Stomach (tissue), 19 donors: Measurements from ENCODE around the gene PCDHGA8. TPM values are rescaled to one million over a fixed set of nuclear protein-coding genes. Genes with fewer than 3 reads are reported as not detected.
A peak's percentile ranks its signal among the peaks of the same experiment; 100 is the strongest.

Source experiments
- DNase-seq, 2 donors: peaks; one replicate each; pipeline versions ENCODE4 v3.0.0 to v3.0.0-alpha.2; 2013 to 2019
- H3K27ac ChIP-seq, 5 donors: fragments of 200-600 bp in 4 of 5; sonication (generic) in 4 of 5; one replicate each; pipeline ENCODE4 v1.5.1; 2013 to 2019; ENCODE audit warnings: mild to moderate bottlenecking in 1 of 5, moderate library complexity in 1 of 5
- H3K27me3 ChIP-seq, 3 donors: fragments of 200-600 bp; sonication (generic); one replicate each; pipeline ENCODE4 v1.5.1; 2017 to 2019; ENCODE audit warnings: mixed run types in 1 of 3
- H3K36me3 ChIP-seq, 4 donors: fragments of 200-600 bp; sonication (generic); 1 replicate in 3 of 4; 2 replicates in 1 of 4; pipeline ENCODE4 v1.5.1; 2016 to 2019
- H3K4me1 ChIP-seq, 4 donors: fragments of 200-600 bp; sonication (generic); one replicate each; pipeline ENCODE4 v1.5.1; 2016 to 2019
- H3K4me3 ChIP-seq, 4 donors: fragments of 200-600 bp; sonication (generic) in 3 of 4; one replicate each; pipeline ENCODE4 v1.5.1; 2016 to 2019; ENCODE audit warnings: mild to moderate bottlenecking in 1 of 4
- H3K9me3 ChIP-seq, 4 donors: fragments of 200-600 bp; sonication (generic); one replicate each; pipeline ENCODE4 v1.5.1; 2016 to 2019
- EP300 ChIP-seq: sonication (generic); formaldehyde crosslinking; IDR thresholded peaks from one replicate; pipeline ENCODE4 v1.6.1; 2017; ENCODE audit warnings: antibody characterized with exemption
- POLR2A ChIP-seq, 4 donors: fragments of 450-650 bp; IDR thresholded peaks; one replicate each; pipeline ENCODE4 v1.6.1; 2016; ENCODE audit warnings: antibody characterized with exemption in 4 of 4, control low read depth in 2 of 4, mild to moderate bottlenecking in 1 of 4, moderate library complexity in 1 of 4
- POLR2AphosphoS5 ChIP-seq, 3 donors: sonication (generic); formaldehyde crosslinking; IDR thresholded peaks; one replicate each; pipeline ENCODE4 v1.6.1; 2016; ENCODE audit warnings: antibody characterized with exemption in 3 of 3
- WGBS, 5 donors: extraction: QIAGEN DNeasy Blood & Tissue Kit in 3 of 5; methylation state at CpG; one replicate each; pipeline versions ENCODE4 v1.1.5 to v1.1.7; 2013 to 2018; 5-methylcytosine and 5-hydroxymethylcytosine counted together
- intact Hi-C: fragments of 100-400 bp; cut with DNase I; formaldehyde crosslinking; loops from one replicate; pipeline ENCODE4 v1.15.1; 2023; ENCODE audit warnings: low total_unique reads
- long read RNA-seq, 10 donors: transcript quantifications; one replicate each; lab custom pipeline, GENCODE V29; 2026
- polyA plus RNA-seq, 3 donors: library from polyadenylated mRNA; stranded (reverse); fragments of 200-250 nt; gene quantifications; one replicate each; pipeline ENCODE4 v1.2.3, GENCODE V29; 2013
- total RNA-seq, 5 donors: library from RNA; depleted of rRNA; stranded (reverse); fragments of >200 nt; gene quantifications; one replicate each; pipeline versions ENCODE4 v1.1.0 to v1.2.3, GENCODE V29; 2014 to 2016
- TF ChIP-seq, protein P1 (sequence below), 7 experiments: fragments of 450-650 bp in 4 of 7; fragments of 200-600 bp in 3 of 7; sonication (generic) in 3 of 7; IDR thresholded peaks; one replicate each; pipeline ENCODE4 v1.5.1; 2016 to 2019; ENCODE audit warnings: antibody characterized with exemption in 7 of 7, control low read depth in 2 of 7, mild to moderate bottlenecking in 1 of 7
- donor health status: healthy with polysubstance abuse.
- donor health status: Bipolar disorder and iron deficiency.
- donor health status: healthy.

Gene PCDHGA8
- 10 to 100 TPM in 1 of 5 donors, 1 to 10 TPM in 2, under 1 TPM in 2; under 0.01 to 12.5 (median 1.2) TPM for total RNA-seq
- under 1 TPM in 2 of 3 donors, not detected in 1; 0.06 to 0.08 TPM for polyA plus RNA-seq
- long read RNA-seq, donor 1, full-length matches to known transcripts: 1 of 1 reads
- long read RNA-seq, donor 1, partial matches to known transcripts: 0 of 1 reads
- long read RNA-seq, donor 1, other reads (novel, unspliced or antisense): 0 of 1 reads
- long read RNA-seq, donor 2, full-length matches to known transcripts: 2 of 2 reads
- long read RNA-seq, donor 2, partial matches to known transcripts: 0 of 2 reads
- long read RNA-seq, donor 2, other reads (novel, unspliced or antisense): 0 of 2 reads
- long read RNA-seq, donor 3: 0 reads
- long read RNA-seq, donor 4: 0 reads
- long read RNA-seq, donor 5, full-length matches to known transcripts: 1 of 1 reads
- long read RNA-seq, donor 5, partial matches to known transcripts: 0 of 1 reads
- long read RNA-seq, donor 5, other reads (novel, unspliced or antisense): 0 of 1 reads
- long read RNA-seq, donor 6, full-length matches to known transcripts: 2 of 2 reads
- long read RNA-seq, donor 6, partial matches to known transcripts: 0 of 2 reads
- long read RNA-seq, donor 6, other reads (novel, unspliced or antisense): 0 of 2 reads
- long read RNA-seq, donor 7, full-length matches to known transcripts: 2 of 2 reads
- long read RNA-seq, donor 7, partial matches to known transcripts: 0 of 2 reads
- long read RNA-seq, donor 7, other reads (novel, unspliced or antisense): 0 of 2 reads
- long read RNA-seq, donor 8, full-length matches to known transcripts: 1 of 1 reads
- long read RNA-seq, donor 8, partial matches to known transcripts: 0 of 1 reads
- long read RNA-seq, donor 8, other reads (novel, unspliced or antisense): 0 of 1 reads
- long read RNA-seq, donor 9: 0 reads
- long read RNA-seq, donor 10: 0 reads

DNA sequence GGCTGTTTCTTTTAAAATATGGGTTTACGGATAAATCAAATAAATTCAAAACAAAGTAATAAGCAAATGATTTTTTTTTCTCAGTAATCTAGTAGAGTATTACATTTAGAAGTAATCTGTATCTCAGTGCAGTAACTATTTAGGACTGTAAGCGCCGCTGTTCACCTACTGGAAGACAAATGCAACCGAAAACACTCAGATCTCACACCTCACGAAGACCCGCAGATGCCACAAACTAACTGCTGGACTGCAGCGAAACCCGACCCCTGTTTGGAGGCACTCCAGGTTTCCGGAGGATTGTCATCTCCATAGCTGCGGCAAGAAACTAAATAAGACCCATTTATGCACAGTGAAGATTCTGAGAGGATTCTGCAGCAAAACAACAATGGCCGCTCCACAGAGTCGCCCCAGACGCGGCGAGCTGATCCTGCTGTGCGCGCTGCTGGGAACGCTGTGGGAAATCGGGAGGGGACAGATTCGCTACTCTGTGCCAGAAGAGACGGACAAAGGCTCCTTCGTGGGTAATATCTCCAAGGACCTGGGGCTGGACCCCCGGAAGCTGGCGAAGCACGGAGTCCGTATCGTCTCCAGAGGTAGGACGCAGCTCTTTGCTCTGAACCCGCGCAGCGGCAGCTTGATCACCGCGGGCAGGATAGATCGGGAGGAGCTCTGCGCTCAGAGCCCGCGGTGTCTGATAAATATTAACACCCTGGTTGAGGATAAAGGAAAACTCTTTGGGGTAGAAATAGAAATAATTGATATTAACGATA lies at the start of gene PCDHGA8:
Gene PCDHGA8, plus strand, starts transcription at position 205 of the 770 bp plus-strand sequence. Its CDS starts 181 bp downstream, at position 386.
- H3K27me3 ChIP-seq: peaks cover 0 to 80% (median 5%) of the 10 kb centered on the region in 3 donors
- intact Hi-C loops: no loop called here
- H3K36me3 ChIP-seq: peaks cover 0 to 16% (median 0%) of the 10 kb centered on the region in 4 donors
- no peaks in the 10 kb centered on the region for H3K4me1 ChIP-seq
- no peak for DNase-seq
- no peak within 1 kb of the TSS for H3K27ac ChIP-seq
- WGBS, 5 donors: 21 to 34% (median 28%) methylated on average over 35 to 38 of the region's 38 CpGs
- TF ChIP-seq POLR2A (IDR thresholded peaks at IDR 0.05): no peak
- H3K9me3 ChIP-seq: peaks cover 50 to 98% (median 90%) of the 10 kb centered on the region in 4 donors
- H3K4me3 ChIP-seq: no peak within 1 kb of the TSS

DNA sequence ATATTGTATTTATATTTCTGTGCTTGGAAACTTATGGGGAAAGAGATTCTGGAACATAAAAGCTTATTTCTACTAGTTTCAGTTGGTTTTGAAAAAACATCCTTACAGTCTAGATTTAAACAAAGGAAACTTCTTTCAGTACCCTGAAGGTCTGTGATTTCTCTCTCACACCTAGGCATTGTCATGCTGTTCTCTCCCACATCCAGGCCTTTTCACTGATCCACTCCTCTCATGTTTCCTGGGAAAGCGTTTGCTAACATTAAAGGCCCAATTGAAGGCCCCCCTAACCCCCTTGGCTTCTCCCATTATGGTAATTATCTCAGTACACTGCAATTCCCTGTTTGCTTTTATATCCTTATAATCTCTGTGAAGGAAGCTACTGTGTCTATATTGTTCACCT lies 49.7 kb upstream of the PCDHGA8 start:
- 5 to 26% (median 17%) methylated on average over 1 of the region's 1 CpG for WGBS, 5 donors
- H3K4me1 ChIP-seq: no peaks in the 10 kb centered on the region
- TF ChIP-seq EP300 (no peak), POLR2A (IDR thresholded peaks at IDR 0.05) (no peak), POLR2AphosphoS5 (IDR thresholded peaks at IDR 0.05) (no peak)
- TF ChIP-seq, protein P1, sequence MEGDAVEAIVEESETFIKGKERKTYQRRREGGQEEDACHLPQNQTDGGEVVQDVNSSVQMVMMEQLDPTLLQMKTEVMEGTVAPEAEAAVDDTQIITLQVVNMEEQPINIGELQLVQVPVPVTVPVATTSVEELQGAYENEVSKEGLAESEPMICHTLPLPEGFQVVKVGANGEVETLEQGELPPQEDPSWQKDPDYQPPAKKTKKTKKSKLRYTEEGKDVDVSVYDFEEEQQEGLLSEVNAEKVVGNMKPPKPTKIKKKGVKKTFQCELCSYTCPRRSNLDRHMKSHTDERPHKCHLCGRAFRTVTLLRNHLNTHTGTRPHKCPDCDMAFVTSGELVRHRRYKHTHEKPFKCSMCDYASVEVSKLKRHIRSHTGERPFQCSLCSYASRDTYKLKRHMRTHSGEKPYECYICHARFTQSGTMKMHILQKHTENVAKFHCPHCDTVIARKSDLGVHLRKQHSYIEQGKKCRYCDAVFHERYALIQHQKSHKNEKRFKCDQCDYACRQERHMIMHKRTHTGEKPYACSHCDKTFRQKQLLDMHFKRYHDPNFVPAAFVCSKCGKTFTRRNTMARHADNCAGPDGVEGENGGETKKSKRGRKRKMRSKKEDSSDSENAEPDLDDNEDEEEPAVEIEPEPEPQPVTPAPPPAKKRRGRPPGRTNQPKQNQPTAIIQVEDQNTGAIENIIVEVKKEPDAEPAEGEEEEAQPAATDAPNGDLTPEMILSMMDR (IDR thresholded peaks at IDR 0.05): no peak
- no peak overlapping the region for H3K27ac ChIP-seq
- intact Hi-C loops: no loop called here
- H3K9me3 ChIP-seq: peaks cover 46 to 100% (median 98%) of the 10 kb centered on the region in 4 donors
- no peak overlapping the region for H3K4me3 ChIP-seq
- DNase-seq: no peak
- peaks cover 0 to 65% (median 18%) of the 10 kb centered on the region in 3 donors for H3K27me3 ChIP-seq
- peaks cover 0 to 8% (median 0%) of the 10 kb centered on the region in 4 donors for H3K36me3 ChIP-seq

DNA sequence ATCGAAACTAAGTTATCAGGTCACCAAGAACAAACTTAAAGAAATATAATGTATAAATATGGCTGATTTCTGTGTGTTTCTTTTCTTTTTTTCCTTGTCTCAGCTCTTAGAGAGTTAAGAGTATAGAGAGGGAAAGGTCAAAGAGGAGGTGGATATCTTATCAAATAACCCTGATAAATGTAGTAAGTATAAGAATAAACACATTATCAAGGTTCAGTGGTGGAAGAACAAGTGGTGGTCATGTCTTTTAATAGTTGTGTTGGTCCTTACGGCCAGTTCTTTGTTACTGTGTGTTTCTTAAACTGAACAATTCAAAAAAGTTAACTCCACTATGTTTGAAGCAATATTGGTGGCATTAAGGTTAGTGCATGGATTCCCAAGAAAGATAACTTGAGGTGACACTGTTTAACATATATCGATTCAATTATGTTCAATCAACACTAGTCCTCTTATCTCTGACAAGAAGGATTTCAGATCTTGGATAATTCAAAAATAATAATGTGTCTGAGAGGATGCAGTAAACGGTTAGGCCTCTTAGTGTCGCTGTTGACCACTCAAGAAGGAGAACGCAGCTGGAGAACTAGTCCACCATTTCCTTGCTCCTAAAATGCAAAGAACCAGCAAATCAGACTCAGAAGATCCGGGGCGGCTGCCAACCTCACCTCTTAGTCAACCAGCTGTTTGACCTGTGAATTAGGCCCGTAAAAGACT lies 49.0 kb upstream of the PCDHGA8 start, which contains the start of gene PCDHGA3:
Gene PCDHGA3, plus strand, starts transcription at position 588 of the 711 bp plus-strand sequence. CDS start 205 bp downstream, outside the sequence.
- peak in 1 of 2 donors; percentile 42 for DNase-seq
- peaks cover 42 to 99% (median 96%) of the 10 kb centered on the region in 4 donors for H3K9me3 ChIP-seq
- no peak within 1 kb of the TSS for H3K27ac ChIP-seq
- 17 to 25% (median 24%) methylated on average over 9 of the region's 9 CpGs for WGBS, 5 donors
- H3K27me3 ChIP-seq: peaks cover 0 to 66% (median 18%) of the 10 kb centered on the region in 3 donors
- H3K4me3 ChIP-seq: peak within 1 kb of the TSS in 2 of 4 donors; percentile 4 to 17
- TF ChIP-seq POLR2A (IDR thresholded peaks at IDR 0.05) (no peak), EP300 (no peak), POLR2AphosphoS5 (IDR thresholded peaks at IDR 0.05) (no peak)
- TF ChIP-seq, protein P1 (IDR thresholded peaks at IDR 0.05): no peak
- intact Hi-C loops: no loop called here
- H3K36me3 ChIP-seq: peaks cover 0 to 8% (median 0%) of the 10 kb centered on the region in 4 donors
- no peaks in the 10 kb centered on the region for H3K4me1 ChIP-seq

DNA sequence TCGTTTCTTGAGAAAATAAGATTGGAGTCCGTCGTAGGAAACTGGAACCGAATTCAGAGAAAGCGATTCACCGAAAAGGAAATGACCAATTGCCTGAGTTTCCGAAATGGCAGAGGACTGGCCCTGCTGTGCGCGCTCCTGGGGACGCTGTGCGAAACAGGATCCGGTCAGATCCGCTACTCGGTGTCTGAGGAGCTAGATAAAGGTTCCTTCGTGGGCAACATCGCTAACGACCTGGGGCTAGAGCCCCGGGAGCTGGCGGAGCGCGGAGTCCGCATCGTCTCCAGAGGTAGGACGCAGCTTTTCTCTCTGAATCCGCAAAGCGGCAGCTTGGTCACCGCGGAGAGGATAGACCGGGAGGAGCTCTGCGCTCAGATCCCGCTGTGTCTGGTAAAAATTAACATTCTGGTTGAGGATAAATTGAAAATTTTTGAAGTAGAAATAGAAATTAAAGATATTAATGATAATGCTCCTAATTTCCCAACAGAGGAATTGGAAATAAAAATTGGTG lies 48.4 kb upstream of the PCDHGA8 start:
- no peak for TF ChIP-seq EP300
- TF ChIP-seq POLR2A (IDR thresholded peaks at IDR 0.05): no peak
- TF ChIP-seq, protein P1 (IDR thresholded peaks at IDR 0.05): no peak
- TF ChIP-seq POLR2AphosphoS5 (IDR thresholded peaks at IDR 0.05): no peak
- Histone ChIP-seq H3K4me1 (no peaks in the 10 kb centered on the region), H3K27me3 (peaks cover 0 to 66% (median 15%) of the 10 kb centered on the region in 3 donors), H3K27ac (no peak overlapping the region), H3K4me3 (peak overlapping the region in 2 of 4 donors; percentile 4 to 17), H3K36me3 (peaks cover 0 to 8% (median 0%) of the 10 kb centered on the region in 4 donors), H3K9me3 (peaks cover 36 to 99% (median 96%) of the 10 kb centered on the region in 4 donors)
- 24 to 32% (median 27%) methylated on average over 31 of the region's 31 CpGs for whole genome bisulfite sequencing, 5 donors
- intact Hi-C loops: no loop called here
- no peak for DNase-seq
